ENCODE results near the gene TMEM217. TPM values are rescaled to one million over a fixed set of nuclear protein-coding genes. Genes with fewer than 3 reads are reported as not detected.
A peak's percentile ranks its signal among the peaks of the same experiment; 100 is the strongest.

Gene TMEM217
- total RNA-seq, 1 donor from 2014 or later, result 0.84 TPM

GRCh38 chr6:37180075-37180474 lies 77.9 kb downstream of the TMEM217 start:
- no peak for ATAC-seq

- peak; percentile 34 for ATAC-seq
These were observed 79.9 kb downstream of the TMEM217 start for GRCh38 chr6:37177935-37178517.

DNA sequence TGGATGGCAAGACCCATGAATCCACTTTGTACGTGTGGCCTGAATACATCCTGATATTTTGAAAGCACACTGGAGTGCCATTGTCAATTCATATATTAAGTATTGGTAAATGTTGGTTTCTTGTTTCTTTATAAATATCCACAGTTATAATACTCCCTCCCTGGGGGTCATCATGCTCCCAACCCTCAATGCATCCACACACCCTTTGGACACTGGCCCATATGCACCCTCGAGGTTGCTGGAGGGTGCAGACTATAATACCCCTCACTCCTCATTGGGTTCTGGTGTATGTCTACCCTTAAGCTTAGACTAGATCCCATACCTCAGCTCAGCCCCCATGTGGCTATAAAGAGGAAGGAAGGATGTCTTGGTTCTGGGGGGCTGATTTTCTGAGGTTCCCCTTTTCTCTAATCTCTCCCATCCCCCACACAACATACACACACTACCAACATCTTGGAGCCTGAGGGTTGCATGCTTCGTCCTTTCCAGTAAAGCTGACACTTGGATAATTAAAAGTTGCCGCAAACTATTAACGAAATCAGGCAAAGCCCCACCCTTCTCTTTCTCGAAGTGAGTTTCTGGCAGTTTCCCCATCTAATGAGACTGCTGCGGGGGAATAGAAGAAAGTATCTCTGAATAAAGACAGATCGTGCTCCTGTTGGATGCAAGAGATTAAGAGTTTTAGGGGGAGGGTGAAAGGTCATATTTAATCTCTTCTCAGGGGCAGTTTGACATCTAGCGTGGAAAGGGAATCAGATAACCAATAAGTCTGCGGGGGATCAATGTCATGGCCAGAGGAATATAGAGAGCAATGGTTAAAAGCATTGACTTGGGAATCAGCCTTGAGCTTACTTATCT lies 80.6 kb downstream of the TMEM217 start:
- ATAC-seq, result peak; percentile 50

DNA sequence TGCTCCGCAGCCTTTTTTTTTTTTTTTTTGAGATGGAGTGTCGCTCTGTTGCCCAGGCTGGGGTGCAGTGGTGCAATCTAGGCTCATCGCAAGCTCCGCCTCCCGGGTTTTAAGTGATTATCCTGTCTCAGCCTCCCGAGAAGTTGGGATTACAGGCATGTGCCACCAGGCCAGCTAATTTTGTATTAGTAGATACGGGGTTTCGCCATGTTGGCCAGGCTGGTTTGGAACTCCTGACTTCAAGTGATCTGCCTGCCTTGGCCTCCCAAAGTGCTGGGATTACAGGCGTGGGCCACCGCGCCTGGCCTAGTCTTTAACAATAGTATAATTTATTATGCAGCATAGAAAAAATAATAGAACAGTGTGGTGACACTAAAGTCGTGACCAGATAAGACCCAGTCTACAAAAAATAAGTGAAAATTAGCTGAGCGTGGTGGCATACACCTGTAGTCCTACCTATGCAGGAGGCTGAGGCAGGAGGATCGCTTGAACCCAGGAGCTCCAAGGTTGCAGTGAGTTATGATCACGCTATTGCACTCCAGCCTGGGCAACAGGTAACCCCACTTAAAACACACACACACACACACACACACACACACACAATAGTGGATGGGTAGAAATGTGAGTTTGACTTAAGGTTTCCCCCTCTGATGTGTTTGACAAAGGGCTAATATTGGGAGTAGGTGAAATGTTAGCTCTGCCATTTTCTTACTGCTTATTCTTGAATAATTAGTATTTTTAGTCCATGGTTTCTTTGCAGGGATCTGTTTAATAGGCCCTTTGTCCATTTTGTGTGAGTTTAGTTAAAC lies 81.5 kb downstream of the TMEM217 start:
- ATAC-seq, result peak; percentile 1

- ATAC-seq, result no peak
These were observed 82.3 kb downstream of the TMEM217 start for GRCh38 chr6:37175332-37176267.

DNA sequence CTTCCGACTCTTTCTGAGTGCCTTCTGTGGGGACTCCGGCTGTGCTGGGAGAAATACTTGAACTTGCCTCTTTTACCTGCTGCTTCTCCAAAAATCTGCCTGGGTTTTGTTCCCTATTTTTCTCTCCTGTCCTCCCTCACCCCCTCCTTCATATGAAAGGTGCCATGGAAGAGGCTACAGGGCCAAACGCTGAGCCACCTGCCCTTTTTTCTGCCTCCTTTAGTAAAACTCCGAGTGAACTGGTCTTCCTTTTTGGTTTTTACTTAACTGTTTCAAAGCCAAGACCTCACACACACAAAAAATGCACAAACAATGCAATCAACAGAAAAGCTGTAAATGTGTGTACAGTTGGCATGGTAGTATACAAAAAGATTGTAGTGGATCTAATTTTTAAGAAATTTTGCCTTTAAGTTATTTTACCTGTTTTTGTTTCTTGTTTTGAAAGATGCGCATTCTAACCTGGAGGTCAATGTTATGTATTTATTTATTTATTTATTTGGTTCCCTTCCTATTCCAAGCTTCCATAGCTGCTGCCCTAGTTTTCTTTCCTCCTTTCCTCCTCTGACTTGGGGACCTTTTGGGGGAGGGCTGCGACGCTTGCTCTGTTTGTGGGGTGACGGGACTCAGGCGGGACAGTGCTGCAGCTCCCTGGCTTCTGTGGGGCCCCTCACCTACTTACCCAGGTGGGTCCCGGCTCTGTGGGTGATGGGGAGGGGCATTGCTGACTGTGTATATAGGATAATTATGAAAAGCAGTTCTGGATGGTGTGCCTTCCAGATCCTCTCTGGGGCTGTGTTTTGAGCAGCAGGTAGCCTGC lies 83.2 kb downstream of the TMEM217 start:
- no peak for ATAC-seq

GRCh38 chr6:37174196-37174514 lies 83.8 kb downstream of the TMEM217 start:
- no peak for ATAC-seq

DNA sequence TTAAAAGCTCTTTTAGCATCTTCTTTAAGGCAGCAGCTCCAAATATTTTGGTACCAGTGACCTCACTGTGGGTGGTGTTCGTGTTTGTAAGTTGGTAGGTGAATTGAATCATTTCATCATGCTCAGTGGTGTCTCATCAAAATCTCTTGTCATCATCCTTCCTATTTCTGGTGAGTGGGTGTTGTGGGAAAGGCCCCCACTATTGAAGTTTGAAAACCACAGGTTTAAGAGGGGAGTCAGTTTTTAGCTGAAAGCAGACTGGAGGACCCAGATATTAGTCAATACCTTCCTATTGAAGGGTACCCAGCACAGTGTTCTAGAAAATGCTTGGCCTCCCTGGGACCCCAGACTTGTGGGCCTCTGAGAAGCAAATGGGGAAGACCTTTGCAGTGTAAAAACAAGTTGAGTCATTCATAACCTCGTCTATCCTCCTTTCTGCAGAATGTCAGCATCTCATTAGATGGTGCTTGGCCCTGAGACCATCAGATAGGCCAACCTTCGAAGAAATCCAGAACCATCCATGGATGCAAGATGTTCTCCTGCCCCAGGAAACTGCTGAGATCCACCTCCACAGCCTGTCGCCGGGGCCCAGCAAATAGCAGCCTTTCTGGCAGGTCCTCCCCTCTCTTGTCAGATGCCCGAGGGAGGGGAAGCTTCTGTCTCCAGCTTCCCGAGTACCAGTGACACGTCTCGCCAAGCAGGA lies 84.3 kb downstream of the TMEM217 start:
- no peak for ATAC-seq

- no peak for ATAC-seq
These were observed 84.9 kb downstream of the TMEM217 start for GRCh38 chr6:37172912-37173492.

DNA sequence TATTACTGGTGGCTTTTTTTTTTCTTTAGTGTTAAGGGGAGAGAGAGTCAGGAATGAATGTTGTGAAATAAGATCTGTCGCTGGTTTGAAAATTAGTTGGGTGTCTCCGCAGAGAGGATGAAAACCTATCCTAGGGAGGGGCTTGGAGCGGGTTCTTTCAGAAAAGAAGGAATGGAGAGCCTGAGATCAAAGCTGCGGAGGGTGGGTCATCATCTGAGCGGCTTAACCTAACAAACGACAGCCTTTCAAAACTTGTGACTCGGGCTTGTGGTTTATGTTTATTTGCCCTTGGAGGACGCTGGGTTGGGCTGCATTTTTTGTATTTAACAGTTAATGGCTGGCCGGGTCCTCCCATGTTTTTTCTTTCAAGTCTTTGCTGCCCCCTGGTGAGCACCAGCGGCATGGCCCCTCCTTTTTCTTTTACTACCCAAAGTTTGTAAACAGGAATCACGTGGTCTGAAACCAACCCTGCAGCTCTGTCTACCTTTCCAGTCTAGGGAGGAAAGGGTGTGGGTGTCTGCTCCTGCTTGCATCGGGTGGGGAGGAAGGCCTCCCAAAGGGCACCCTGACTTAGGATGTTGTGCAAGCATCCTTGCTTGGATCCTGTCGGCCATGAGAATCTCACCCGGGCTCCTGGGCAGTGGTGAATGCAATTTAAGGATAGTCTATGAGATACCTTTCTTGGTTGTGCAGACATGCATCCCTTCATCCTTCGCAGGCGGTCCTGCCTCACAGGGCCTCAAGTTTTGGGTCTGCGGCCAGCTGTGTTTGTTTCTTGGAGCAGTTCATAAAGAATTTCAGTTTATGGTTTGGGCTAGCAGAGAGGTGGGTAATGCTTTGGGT lies 85.8 kb downstream of the TMEM217 start:
- ATAC-seq, result peak; percentile 36

GRCh38 chr6:37171201-37171969 lies 86.6 kb downstream of the TMEM217 start:
- ATAC-seq, result no peak

GRCh38 chr6:37170273-37171200 lies 87.4 kb downstream of the TMEM217 start:
- ATAC-seq, result peak; percentile 4

- ATAC-seq, result peak; percentile 91
These were observed 88.3 kb downstream of the TMEM217 start, which contains the start of gene PIM1 for GRCh38 chr6:37169496-37170272. PIM1 (plus strand) TSS chr6:37170152; CDS start chr6:37170576, 424 bp downstream.

DNA sequence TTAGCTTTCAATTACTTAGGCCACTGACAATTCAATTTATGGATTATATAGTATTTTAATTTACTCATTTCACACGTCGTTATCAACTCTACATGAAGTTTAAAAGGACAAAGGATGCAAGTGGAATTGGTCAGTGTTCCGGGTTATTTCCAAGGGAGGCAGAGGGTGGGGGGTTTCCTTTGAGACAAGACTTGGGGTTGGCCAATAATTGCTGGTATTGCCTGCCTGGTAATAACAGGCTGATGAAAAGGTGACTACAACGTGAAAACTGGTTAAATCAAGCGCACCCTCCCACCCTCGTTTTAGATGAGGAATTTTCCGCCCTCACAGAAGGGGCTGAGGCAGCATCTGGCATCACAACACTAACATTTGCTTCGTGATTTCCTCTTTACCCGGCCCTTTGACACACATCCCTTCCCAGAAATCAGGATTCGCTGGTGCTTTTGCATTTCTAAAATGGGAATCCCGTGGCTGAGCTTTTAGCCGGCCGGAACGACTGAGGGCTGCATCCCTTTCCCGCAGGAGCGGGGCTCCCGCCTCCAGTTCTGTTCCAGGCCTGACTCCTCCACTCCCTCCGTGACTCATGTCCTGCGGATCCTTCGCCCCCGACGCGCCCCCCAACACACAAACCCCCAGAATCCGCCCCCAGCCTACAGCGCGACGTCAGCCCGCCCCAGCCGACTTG lies 89.0 kb downstream of the TMEM217 start:
- ATAC-seq, result peak; percentile 3

GRCh38 chr6:37168163-37168758 lies 89.7 kb downstream of the TMEM217 start:
- no peak for ATAC-seq
